ENCODE results near the gene ITPRID2.

Gene ITPRID2

DNA sequence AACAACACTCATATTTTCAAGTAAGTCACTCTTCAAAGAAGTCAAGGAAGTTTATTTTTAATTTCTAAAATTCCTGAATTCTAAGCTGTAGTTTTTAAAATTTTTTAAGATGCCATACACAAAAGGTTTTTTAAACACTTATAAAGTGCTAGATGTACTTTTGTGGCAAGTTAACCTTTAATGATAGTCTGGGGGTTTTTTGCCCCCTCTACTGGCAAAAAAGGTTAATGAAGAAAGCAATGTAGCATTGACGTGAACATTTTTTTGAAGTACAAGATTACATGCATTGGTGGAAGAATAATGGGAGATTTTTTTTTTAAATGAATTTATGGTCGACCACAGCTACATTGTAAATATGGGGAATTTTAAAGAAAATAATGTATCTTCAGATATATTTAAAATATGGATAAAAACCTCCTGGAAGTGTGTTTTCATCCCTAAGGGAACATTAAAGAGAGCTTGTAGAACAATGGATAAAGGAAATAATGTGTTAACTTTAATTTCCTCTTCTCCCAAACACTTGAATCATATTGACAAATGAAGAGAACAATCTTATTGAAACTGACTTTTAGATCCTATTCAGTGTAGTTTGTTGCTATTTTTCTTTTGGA is 12.6 kb downstream of the ITPRID2 start:
- H2AFZ ChIP-seq (ENCODE audit: low read depth, low read length, severe bottlenecking), result no peak overlapping the region
- TF ChIP-seq EZH2phosphoT487 (conservative IDR thresholded peaks at IDR 0.05; ENCODE audit: low read length), result no peak
- TF ChIP-seq, protein P1, sequence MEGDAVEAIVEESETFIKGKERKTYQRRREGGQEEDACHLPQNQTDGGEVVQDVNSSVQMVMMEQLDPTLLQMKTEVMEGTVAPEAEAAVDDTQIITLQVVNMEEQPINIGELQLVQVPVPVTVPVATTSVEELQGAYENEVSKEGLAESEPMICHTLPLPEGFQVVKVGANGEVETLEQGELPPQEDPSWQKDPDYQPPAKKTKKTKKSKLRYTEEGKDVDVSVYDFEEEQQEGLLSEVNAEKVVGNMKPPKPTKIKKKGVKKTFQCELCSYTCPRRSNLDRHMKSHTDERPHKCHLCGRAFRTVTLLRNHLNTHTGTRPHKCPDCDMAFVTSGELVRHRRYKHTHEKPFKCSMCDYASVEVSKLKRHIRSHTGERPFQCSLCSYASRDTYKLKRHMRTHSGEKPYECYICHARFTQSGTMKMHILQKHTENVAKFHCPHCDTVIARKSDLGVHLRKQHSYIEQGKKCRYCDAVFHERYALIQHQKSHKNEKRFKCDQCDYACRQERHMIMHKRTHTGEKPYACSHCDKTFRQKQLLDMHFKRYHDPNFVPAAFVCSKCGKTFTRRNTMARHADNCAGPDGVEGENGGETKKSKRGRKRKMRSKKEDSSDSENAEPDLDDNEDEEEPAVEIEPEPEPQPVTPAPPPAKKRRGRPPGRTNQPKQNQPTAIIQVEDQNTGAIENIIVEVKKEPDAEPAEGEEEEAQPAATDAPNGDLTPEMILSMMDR (IDR thresholded peaks at IDR 0.05; ENCODE audit: insufficient read depth, low read length, poor library complexity, severe bottlenecking), result peak; percentile 74
- H4K20me1 ChIP-seq (ENCODE audit: low read depth, low read length), result no peaks in the 10 kb centered on the region
- no peaks in the 10 kb centered on the region for H3F3A ChIP-seq (ENCODE audit: insufficient read depth)
- no peak overlapping the region for H3K4me3 ChIP-seq (ENCODE audit: insufficient read depth, low read length, poor library complexity, severe bottlenecking)
- H3K27ac ChIP-seq (ENCODE audit: low read depth, low read length), result no peak overlapping the region
- peaks cover 44% of the 10 kb centered on the region for H3K36me3 ChIP-seq (ENCODE audit: low read length)
- H3K4me2 ChIP-seq (ENCODE audit: low read depth, low read length, poor library complexity, severe bottlenecking), result no peak overlapping the region
- no peaks in the 10 kb centered on the region for H3K27me3 ChIP-seq (ENCODE audit: low read length)
- H3K9me3 ChIP-seq (ENCODE audit: insufficient read depth, low read length), result no peaks in the 10 kb centered on the region
- no peak overlapping the region for H3K9ac ChIP-seq (ENCODE audit: low read length)
- H3K79me2 ChIP-seq (ENCODE audit: insufficient read depth, low read length), result no peaks in the 10 kb centered on the region
- H3K9me2 ChIP-seq (replicated peaks; ENCODE audit: insufficient read depth, low read length), result no peaks in the 10 kb centered on the region

DNA sequence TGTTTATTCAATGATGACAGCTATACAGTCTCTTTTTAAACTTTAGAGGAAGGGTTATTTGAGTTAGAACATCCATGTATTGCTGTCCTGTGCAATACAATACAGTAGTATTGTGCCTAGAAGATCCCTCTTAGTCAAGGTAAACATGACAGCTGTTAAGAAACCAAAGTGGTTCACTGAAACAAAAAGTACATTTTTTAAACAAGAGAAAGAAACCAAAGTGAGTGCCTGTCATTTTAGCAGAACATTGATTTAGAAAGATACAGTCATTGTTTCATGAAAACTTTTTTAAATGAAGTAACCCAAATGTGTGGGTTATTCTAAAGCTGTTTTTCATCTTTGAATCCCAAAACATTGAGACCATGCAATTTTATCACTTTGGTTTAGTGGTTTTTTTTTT is 15.5 kb downstream of the ITPRID2 start:
- H3K9ac ChIP-seq (ENCODE audit: low read length), result no peak overlapping the region
- H2AFZ ChIP-seq (ENCODE audit: low read depth, low read length, severe bottlenecking), result no peak overlapping the region
- peaks cover 39% of the 10 kb centered on the region for H3K36me3 ChIP-seq (ENCODE audit: low read length)
- H3K4me3 ChIP-seq (ENCODE audit: insufficient read depth, low read length, poor library complexity, severe bottlenecking), result no peak overlapping the region
- no peaks in the 10 kb centered on the region for H3K79me2 ChIP-seq (ENCODE audit: insufficient read depth, low read length)
- H3K9me3 ChIP-seq (ENCODE audit: insufficient read depth, low read length), result no peaks in the 10 kb centered on the region
- no peaks in the 10 kb centered on the region for H3K27me3 ChIP-seq (ENCODE audit: low read length)
- no peaks in the 10 kb centered on the region for H4K20me1 ChIP-seq (ENCODE audit: low read depth, low read length)
- TF ChIP-seq EZH2phosphoT487 (conservative IDR thresholded peaks at IDR 0.05; ENCODE audit: low read length), result no peak
- TF ChIP-seq, protein P1 (IDR thresholded peaks at IDR 0.05; ENCODE audit: insufficient read depth, low read length, poor library complexity, severe bottlenecking), result no peak
- no peaks in the 10 kb centered on the region for H3K9me2 ChIP-seq (replicated peaks; ENCODE audit: insufficient read depth, low read length)
- no peaks in the 10 kb centered on the region for H3F3A ChIP-seq (ENCODE audit: insufficient read depth)
- H3K4me2 ChIP-seq (ENCODE audit: low read depth, low read length, poor library complexity, severe bottlenecking), result no peak overlapping the region
- H3K27ac ChIP-seq (ENCODE audit: low read depth, low read length), result no peak overlapping the region

DNA sequence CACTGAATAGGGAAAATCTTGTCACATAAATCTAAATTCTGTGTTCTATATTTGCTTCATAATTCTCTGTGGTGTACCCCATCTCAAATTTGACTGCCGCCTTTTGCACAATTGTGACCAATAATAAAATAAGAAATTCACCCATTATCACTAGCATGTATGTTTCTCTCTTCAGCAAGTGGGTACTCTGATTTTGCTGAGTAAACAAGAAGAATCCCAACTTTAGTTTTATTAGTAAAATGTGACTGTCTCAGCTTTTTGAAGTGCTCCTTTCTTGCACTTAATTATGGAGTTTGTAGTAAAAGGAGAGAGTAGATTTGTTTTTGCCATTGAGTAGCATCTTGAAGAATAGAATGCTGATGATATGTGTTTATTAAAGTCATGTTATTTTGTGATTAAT is 16.1 kb downstream of the ITPRID2 start:
- no peaks in the 10 kb centered on the region for H4K20me1 ChIP-seq (ENCODE audit: low read depth, low read length)

More for the DNA sequence above, 16.1 kb downstream of the ITPRID2 start:
- no peaks in the 10 kb centered on the region for H3K79me2 ChIP-seq (ENCODE audit: insufficient read depth, low read length)
- H3K27me3 ChIP-seq (ENCODE audit: low read length), result no peaks in the 10 kb centered on the region
- no peaks in the 10 kb centered on the region for H3K9me3 ChIP-seq (ENCODE audit: insufficient read depth, low read length)
- no peaks in the 10 kb centered on the region for H3K9me2 ChIP-seq (replicated peaks; ENCODE audit: insufficient read depth, low read length)
- H2AFZ ChIP-seq (ENCODE audit: low read depth, low read length, severe bottlenecking), result no peak overlapping the region
- H3K36me3 ChIP-seq (ENCODE audit: low read length), result peaks cover 34% of the 10 kb centered on the region
- H3K9ac ChIP-seq (ENCODE audit: low read length), result no peak overlapping the region
- no peak overlapping the region for H3K27ac ChIP-seq (ENCODE audit: low read depth, low read length)
- no peaks in the 10 kb centered on the region for H3F3A ChIP-seq (ENCODE audit: insufficient read depth)
- TF ChIP-seq EZH2phosphoT487 (conservative IDR thresholded peaks at IDR 0.05; ENCODE audit: low read length), result no peak
- TF ChIP-seq, protein P1 (IDR thresholded peaks at IDR 0.05; ENCODE audit: insufficient read depth, low read length, poor library complexity, severe bottlenecking), result no peak
- no peak overlapping the region for H3K4me2 ChIP-seq (ENCODE audit: low read depth, low read length, poor library complexity, severe bottlenecking)
- no peak overlapping the region for H3K4me3 ChIP-seq (ENCODE audit: insufficient read depth, low read length, poor library complexity, severe bottlenecking)

Data from SU-DHL-6 (cell line).